Adrenal gland (tissue), 5 donors: ENCODE results near the gene SEMA5A.

ENCODE experiments used
- CTCF ChIP-seq, 6 experiments: fragments of 450-650 bp in 4 of 6; fragments of 200-600 bp in 2 of 6; sonication (generic) in 1 of 6; IDR thresholded peaks; 1 replicate in 5 of 6; 2 replicates in 1 of 6; pipeline versions ENCODE4 v1.5.1 to v1.8.0; 2016 to 2021; ENCODE audit warnings: antibody characterized with exemption in 6 of 6, mild to moderate bottlenecking in 2 of 6, moderate library complexity in 1 of 6
- POLR2A ChIP-seq, 2 donors: fragments of 450-650 bp; IDR thresholded peaks; one replicate each; pipeline ENCODE4 v1.6.1; 2017; ENCODE audit warnings: antibody characterized with exemption in 2 of 2, mild to moderate bottlenecking in 2 of 2, moderate library complexity in 1 of 2
- donor health status: DM: no; HTN: no; CAD: no.

DNA sequence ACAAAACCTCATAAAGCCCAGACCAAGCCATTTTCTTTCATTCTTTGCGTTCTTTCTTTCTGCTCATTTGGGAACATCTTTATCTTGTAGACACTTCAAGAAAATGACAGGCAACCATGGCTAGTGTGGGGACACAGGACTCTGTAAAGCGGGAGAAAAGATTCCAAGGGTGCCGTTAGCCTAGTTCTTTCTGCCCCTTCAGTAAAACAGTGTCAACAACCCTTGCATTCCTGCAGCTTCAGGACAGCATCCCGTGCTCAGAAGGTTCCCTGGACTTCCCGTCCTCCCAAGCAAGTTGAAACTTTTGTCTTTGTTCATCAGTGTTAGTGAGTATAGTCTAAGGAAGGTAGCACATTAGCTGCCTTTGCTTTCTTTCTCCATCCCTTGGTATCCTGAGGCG lies 42.4 kb upstream of the SEMA5A start:
- TF ChIP-seq CTCF (IDR thresholded peaks at IDR 0.05) (no peak), POLR2A (IDR thresholded peaks at IDR 0.05) (no peak)
